Measurements from ENCODE around the gene DIP2B.

DNA sequence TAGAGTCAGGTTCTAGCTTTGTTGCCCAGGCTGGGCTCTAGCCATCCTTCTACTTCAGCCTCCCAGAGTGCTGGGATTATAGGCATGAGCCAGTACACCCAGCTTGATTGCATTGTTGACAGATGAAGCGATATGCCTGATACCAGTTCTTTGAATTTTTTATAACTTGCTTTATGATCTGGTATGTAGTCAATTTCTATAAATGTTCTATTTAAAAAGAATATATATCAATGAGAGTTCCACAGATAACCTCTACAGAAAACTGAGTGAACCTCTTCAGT lies 99.8 kb downstream of the DIP2B start:
- TF ChIP-seq, protein P1, sequence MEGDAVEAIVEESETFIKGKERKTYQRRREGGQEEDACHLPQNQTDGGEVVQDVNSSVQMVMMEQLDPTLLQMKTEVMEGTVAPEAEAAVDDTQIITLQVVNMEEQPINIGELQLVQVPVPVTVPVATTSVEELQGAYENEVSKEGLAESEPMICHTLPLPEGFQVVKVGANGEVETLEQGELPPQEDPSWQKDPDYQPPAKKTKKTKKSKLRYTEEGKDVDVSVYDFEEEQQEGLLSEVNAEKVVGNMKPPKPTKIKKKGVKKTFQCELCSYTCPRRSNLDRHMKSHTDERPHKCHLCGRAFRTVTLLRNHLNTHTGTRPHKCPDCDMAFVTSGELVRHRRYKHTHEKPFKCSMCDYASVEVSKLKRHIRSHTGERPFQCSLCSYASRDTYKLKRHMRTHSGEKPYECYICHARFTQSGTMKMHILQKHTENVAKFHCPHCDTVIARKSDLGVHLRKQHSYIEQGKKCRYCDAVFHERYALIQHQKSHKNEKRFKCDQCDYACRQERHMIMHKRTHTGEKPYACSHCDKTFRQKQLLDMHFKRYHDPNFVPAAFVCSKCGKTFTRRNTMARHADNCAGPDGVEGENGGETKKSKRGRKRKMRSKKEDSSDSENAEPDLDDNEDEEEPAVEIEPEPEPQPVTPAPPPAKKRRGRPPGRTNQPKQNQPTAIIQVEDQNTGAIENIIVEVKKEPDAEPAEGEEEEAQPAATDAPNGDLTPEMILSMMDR (conservative IDR thresholded peaks at IDR 0.05 in 1 of 2, IDR thresholded peaks at IDR 0.05 in 1 of 2; ENCODE audit: extremely low read depth in 1 of 2, insufficient read depth in 1 of 2, low read depth in 1 of 2, low read length in 2 of 2), result no peak
- no peak for TF ChIP-seq EZH2 (IDR thresholded peaks at IDR 0.05; ENCODE audit: borderline replicate concordance, low read length)
